ENCODE data around the gene SLC16A7. TPM values are rescaled to one million over a fixed set of nuclear protein-coding genes. Genes with fewer than 3 reads are reported as not detected.

Gene SLC16A7
- total RNA-seq, 2 donors from 2014 or later, result 2.2 to 3.6 TPM

- Histone ChIP-seq H3K27me3 (ENCODE audit: control insufficient read depth, insufficient read depth, low read length, poor library complexity, severe bottlenecking) (no peaks in the 10 kb centered on the region), H3K9ac (ENCODE audit: extremely low read depth, low read length, poor library complexity, severe bottlenecking) (no peak overlapping the region), H3K4me1 (ENCODE audit: control insufficient read depth, insufficient read depth, low read length) (no peaks in the 10 kb centered on the region), H3K36me3 (ENCODE audit: control insufficient read depth, insufficient read depth, low read length) (no peaks in the 10 kb centered on the region), H3K4me3 (ENCODE audit: low read length) (no peak overlapping the region), H3K27ac (ENCODE audit: low read depth, low read length) (no peak overlapping the region), H3K9me3 (ENCODE audit: control insufficient read depth, low read length) (no peaks in the 10 kb centered on the region)
- H3K9me3 Mint-ChIP-seq, result no peaks in the 10 kb centered on the region
- no peak overlapping the region for H3K4me3 Mint-ChIP-seq
- H3K4me1 Mint-ChIP-seq, result no peaks in the 10 kb centered on the region
- no peak for TF ChIP-seq CTCF (conservative IDR thresholded peaks at IDR 0.05)
- no peak overlapping the region for H3K27ac Mint-ChIP-seq
- no peak for DNase-seq
- no peaks in the 10 kb centered on the region for H3K27me3 Mint-ChIP-seq (ENCODE audit: insufficient read depth)
- H3K36me3 Mint-ChIP-seq (ENCODE audit: low read depth), result no peaks in the 10 kb centered on the region
- WGBS, 2 experiments (ENCODE audit: insufficient coverage in 1 of 2, insufficient read length in 1 of 2), result 92% methylated on average over 2 of the region's 3 CpGs; no CpG with 5 or more reads in 1 of the 2 experiments
Measured at GRCh38 chr12:59629890-59630289, 34.1 kb downstream of the SLC16A7 start.

- no peak overlapping the region for H3K4me3 Mint-ChIP-seq
- no peak for TF ChIP-seq CTCF (conservative IDR thresholded peaks at IDR 0.05)
- no peak overlapping the region for H3K4me3 ChIP-seq (ENCODE audit: low read length)
- H3K36me3 Mint-ChIP-seq (ENCODE audit: low read depth), result no peaks in the 10 kb centered on the region
- H3K27ac ChIP-seq (ENCODE audit: low read depth, low read length), result no peak overlapping the region
- no peak for DNase-seq
- no peaks in the 10 kb centered on the region for H3K27me3 ChIP-seq (ENCODE audit: control insufficient read depth, insufficient read depth, low read length, poor library complexity, severe bottlenecking)
- H3K27me3 Mint-ChIP-seq (ENCODE audit: insufficient read depth), result no peaks in the 10 kb centered on the region
- H3K9me3 ChIP-seq (ENCODE audit: control insufficient read depth, low read length), result no peaks in the 10 kb centered on the region
- H3K27ac Mint-ChIP-seq, result no peak overlapping the region
- 84 to 100% methylated on average over 1 of the region's 1 CpG for WGBS, 2 experiments (ENCODE audit: insufficient coverage in 1 of 2, insufficient read length in 1 of 2)
- no peaks in the 10 kb centered on the region for H3K4me1 ChIP-seq (ENCODE audit: control insufficient read depth, insufficient read depth, low read length)
- no peaks in the 10 kb centered on the region for H3K9me3 Mint-ChIP-seq
- peaks cover 2% of the 10 kb centered on the region for H3K4me1 Mint-ChIP-seq
- H3K36me3 ChIP-seq (ENCODE audit: control insufficient read depth, insufficient read depth, low read length), result no peaks in the 10 kb centered on the region
- H3K9ac ChIP-seq (ENCODE audit: extremely low read depth, low read length, poor library complexity, severe bottlenecking), result no peak overlapping the region
Measured at GRCh38 chr12:59632408-59632807, 36.6 kb downstream of the SLC16A7 start.

GRCh38 chr12:59634254-59634653 lies 38.4 kb downstream of the SLC16A7 start:
- Histone ChIP-seq H3K27me3 (ENCODE audit: control insufficient read depth, insufficient read depth, low read length, poor library complexity, severe bottlenecking) (no peaks in the 10 kb centered on the region), H3K4me1 (ENCODE audit: control insufficient read depth, insufficient read depth, low read length) (no peaks in the 10 kb centered on the region), H3K36me3 (ENCODE audit: control insufficient read depth, insufficient read depth, low read length) (no peaks in the 10 kb centered on the region), H3K4me3 (ENCODE audit: low read length) (no peak overlapping the region), H3K9me3 (ENCODE audit: control insufficient read depth, low read length) (no peaks in the 10 kb centered on the region), H3K9ac (ENCODE audit: extremely low read depth, low read length, poor library complexity, severe bottlenecking) (no peak overlapping the region), H3K27ac (ENCODE audit: low read depth, low read length) (no peak overlapping the region)
- no peak for TF ChIP-seq CTCF (conservative IDR thresholded peaks at IDR 0.05)
- Mint-ChIP-seq H3K4me3 (no peak overlapping the region), H3K27me3 (ENCODE audit: insufficient read depth) (no peaks in the 10 kb centered on the region), H3K36me3 (ENCODE audit: low read depth) (no peaks in the 10 kb centered on the region), H3K4me1 (peaks cover 11% of the 10 kb centered on the region), H3K27ac (no peak overlapping the region), H3K9me3 (no peaks in the 10 kb centered on the region)
- WGBS, 2 experiments (ENCODE audit: insufficient coverage in 1 of 2, insufficient read length in 1 of 2), result 89 to 90% methylated on average over 1 of the region's 1 CpG
- no peak for DNase-seq

Data from endodermal cell (in vitro differentiated cells).